ENCODE measurements around the gene RGCC. TPM values are rescaled to one million over a fixed set of nuclear protein-coding genes. Genes with fewer than 3 reads are reported as not detected.
"Not testable (repeated sequence)": the region's sequence is repeated elsewhere in the genome, so short reads cannot be mapped to it uniquely, and the experiment has no call there.

Gene RGCC
- total RNA-seq, 2 experiments from 2014 or later, result 135 to 143 TPM

- POLR2A ChIA-PET, result no interaction called here
- intact Hi-C loops (cut with micrococcal nuclease), result no loop called here
- ATAC-seq (no peak), DNase-seq (no peak)
- no peaks in the 10 kb centered on the region for H3K4me1 Mint-ChIP-seq (ENCODE audit: low read depth)
- H3K27ac Mint-ChIP-seq, result no peak overlapping the region
- no peak overlapping the region for H3K4me3 Mint-ChIP-seq
- H3K27me3 Mint-ChIP-seq, result no peaks in the 10 kb centered on the region
- no peaks in the 10 kb centered on the region for H3K36me3 Mint-ChIP-seq (ENCODE audit: low read depth)
- H3K9me3 Mint-ChIP-seq, result peaks cover 1% of the 10 kb centered on the region
- CTCF ChIA-PET, result interaction anchor here (0.8 to 1.9 kb wide), 3 partner anchors 13 to 291 kb away, joined by 3 to 4 read pairs (median 3); no protein-coding TSS in a partner anchor
- TF ChIP-seq CTCF (IDR thresholded peaks at IDR 0.05), result no peak
Observed at GRCh38 chr13:41419206-41419605, 38.1 kb upstream of the RGCC start.

GRCh38 chr13:41420146-41420545, 37.2 kb upstream of the RGCC start:
- H3K4me1 Mint-ChIP-seq (ENCODE audit: low read depth), result no peaks in the 10 kb centered on the region
- ChIA-PET POLR2A (interaction anchor here (1.0 kb wide), 1 partner anchor 38 kb away, joined by 3 read pairs; no protein-coding TSS in a partner anchor), CTCF (interaction anchor here (1.3 to 1.9 kb wide), 2 partner anchors 11 to 14 kb away, joined by 4 read pairs; no protein-coding TSS in a partner anchor)
- no peak overlapping the region for H3K27ac Mint-ChIP-seq
- intact Hi-C loops (cut with micrococcal nuclease), result no loop called here
- no peaks in the 10 kb centered on the region for H3K27me3 Mint-ChIP-seq
- no peak overlapping the region for H3K4me3 Mint-ChIP-seq
- no peaks in the 10 kb centered on the region for H3K36me3 Mint-ChIP-seq (ENCODE audit: low read depth)
- peaks cover 1% of the 10 kb centered on the region for H3K9me3 Mint-ChIP-seq
- no peak for ATAC-seq
- no peak for TF ChIP-seq CTCF (IDR thresholded peaks at IDR 0.05)
- DNase-seq, result no peak

- not testable (repeated sequence) for H3K27me3 Mint-ChIP-seq
Observed at GRCh38 chr13:41421330-41421729, 36.0 kb upstream of the RGCC start.

GRCh38 chr13:41421983-41422382, 35.4 kb upstream of the RGCC start:
- ATAC-seq; H3K9me3 Mint-ChIP-seq; H3K4me1 Mint-ChIP-seq (ENCODE audit: low read depth); DNase-seq; H3K27ac Mint-ChIP-seq; H3K4me3 Mint-ChIP-seq; H3K36me3 Mint-ChIP-seq (ENCODE audit: low read depth); CTCF ChIA-PET; POLR2A ChIA-PET; intact Hi-C loops (cut with micrococcal nuclease); H3K27me3 Mint-ChIP-seq: not testable (repeated sequence)

More at GRCh38 chr13:41421330-41421729, 36.0 kb upstream of the RGCC start:
- H3K4me1 Mint-ChIP-seq (ENCODE audit: low read depth); intact Hi-C loops (cut with micrococcal nuclease); POLR2A ChIA-PET; H3K9me3 Mint-ChIP-seq; DNase-seq; ATAC-seq; H3K36me3 Mint-ChIP-seq (ENCODE audit: low read depth); H3K27ac Mint-ChIP-seq; H3K4me3 Mint-ChIP-seq; CTCF ChIA-PET: not testable (repeated sequence)

DNA sequence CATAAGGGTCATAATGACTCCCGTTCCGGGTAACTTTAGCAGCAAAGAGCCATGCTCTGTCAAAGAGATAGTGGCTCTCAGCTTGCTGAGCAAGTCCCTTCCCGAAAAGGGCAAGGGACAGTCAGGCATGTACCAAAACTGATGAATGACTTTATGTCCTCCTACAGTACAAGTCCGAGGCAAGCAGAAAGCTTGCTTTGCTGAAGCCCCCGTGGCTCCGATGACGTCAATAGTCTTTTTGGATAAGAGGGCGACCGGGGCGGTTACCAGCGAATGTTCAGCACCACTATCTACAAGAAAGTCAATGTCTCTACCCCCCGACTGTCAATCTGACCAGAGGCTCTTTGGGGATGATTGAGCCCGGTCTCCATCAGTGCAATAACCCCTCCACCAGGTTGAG, 34.1 kb upstream of the RGCC start:
- H3K9me3 Mint-ChIP-seq; H3K4me3 Mint-ChIP-seq; H3K36me3 Mint-ChIP-seq (ENCODE audit: low read depth); H3K27ac Mint-ChIP-seq; DNase-seq; ATAC-seq; intact Hi-C loops (cut with micrococcal nuclease); H3K4me1 Mint-ChIP-seq (ENCODE audit: low read depth); H3K27me3 Mint-ChIP-seq: not testable (repeated sequence)
- ChIA-PET POLR2A (interaction anchor here (1.6 kb wide), 1 partner anchor 17 kb away, joined by 3 read pairs; no protein-coding TSS in a partner anchor), CTCF (interaction anchor here (0.8 to 1.7 kb wide), 2 partner anchors 11 to 18 kb away, joined by 3 to 4 read pairs; no protein-coding TSS in a partner anchor)

GRCh38 chr13:41424675-41425074, 32.7 kb upstream of the RGCC start:
- H3K4me1 Mint-ChIP-seq (ENCODE audit: low read depth); H3K27me3 Mint-ChIP-seq; H3K27ac Mint-ChIP-seq; H3K9me3 Mint-ChIP-seq; ATAC-seq; intact Hi-C loops (cut with micrococcal nuclease); H3K36me3 Mint-ChIP-seq (ENCODE audit: low read depth); H3K4me3 Mint-ChIP-seq; DNase-seq: not testable (repeated sequence)
- ChIA-PET CTCF (interaction anchor here (1.7 kb wide), 1 partner anchor 19 kb away, joined by 4 read pairs; no protein-coding TSS in a partner anchor), POLR2A (interaction anchor here (1.6 kb wide), 1 partner anchor 19 kb away, joined by 3 read pairs; no protein-coding TSS in a partner anchor)

- intact Hi-C loops (cut with micrococcal nuclease), result no loop called here
- CTCF ChIA-PET, result no interaction called here
- ATAC-seq, result peak; percentile 41
Observed at GRCh38 chr13:41426047-41426446, 31.3 kb upstream of the RGCC start.

More at GRCh38 chr13:41426047-41426446, 31.3 kb upstream of the RGCC start:
- DNase-seq, result peak; percentile 43
- TF ChIP-seq CTCF (IDR thresholded peaks at IDR 0.05), result no peak
- Mint-ChIP-seq H3K36me3 (ENCODE audit: low read depth) (no peaks in the 10 kb centered on the region), H3K4me3 (no peak overlapping the region), H3K4me1 (ENCODE audit: low read depth) (peaks cover 4% of the 10 kb centered on the region), H3K27me3 (no peaks in the 10 kb centered on the region), H3K27ac (no peak overlapping the region), H3K9me3 (no peaks in the 10 kb centered on the region)
- POLR2A ChIA-PET, result no interaction called here
